Mesenchymal stem cell (in vitro differentiated cells and primary cell): Measurements from ENCODE around the gene DLEC1.

Source experiments
- DNase-seq: peaks from one replicate; pipeline ENCODE4 v3.0.0-alpha.2; 2013
- H2AFZ ChIP-seq: one replicate; pipeline ENCODE4 v1.6.1; 2013; ENCODE audit warnings: low read depth, mild to moderate bottlenecking, control low read depth, inconsistent platforms, low read length, moderate library complexity
- H2AK5ac ChIP-seq: 2 replicates; pipeline ENCODE4 v1.6.1; 2013; ENCODE audit warnings: low read length, moderate library complexity, mild to moderate bottlenecking, inconsistent platforms; ENCODE audit not compliant: severe bottlenecking
- H2BK120ac ChIP-seq: one replicate; pipeline ENCODE4 v1.6.1; 2013; ENCODE audit warnings: low read depth, mild to moderate bottlenecking, inconsistent platforms, low read length, moderate library complexity
- H2BK12ac ChIP-seq, 2 experiments: one replicate each; pipeline ENCODE4 v1.6.1; 2013; ENCODE audit warnings: inconsistent platforms in 2 of 2, low read length in 2 of 2, mild to moderate bottlenecking in 2 of 2, moderate library complexity in 2 of 2, control low read depth in 1 of 2
- H2BK15ac ChIP-seq: one replicate; pipeline ENCODE4 v1.6.1; 2013; ENCODE audit warnings: mild to moderate bottlenecking, low read depth, inconsistent platforms; ENCODE audit not compliant: poor library complexity, severe bottlenecking
- H2BK5ac ChIP-seq: 2 replicates; pipeline ENCODE4 v1.6.1; 2013; ENCODE audit warnings: low read depth, mild to moderate bottlenecking, low read length, control low read depth, inconsistent platforms; ENCODE audit not compliant: poor library complexity, severe bottlenecking
- H3K14ac ChIP-seq, 2 experiments: one replicate each; pipeline ENCODE4 v1.6.1; 2013; ENCODE audit warnings: inconsistent platforms in 2 of 2, low read length in 2 of 2, control low read depth in 1 of 2, mild to moderate bottlenecking in 1 of 2, moderate library complexity in 1 of 2
- H3K18ac ChIP-seq, 2 experiments: one replicate each; pipeline ENCODE4 v1.6.1; 2013; ENCODE audit warnings: inconsistent platforms in 2 of 2, low read length in 2 of 2, control low read depth in 1 of 2, low read depth in 1 of 2, mild to moderate bottlenecking in 1 of 2
- H3K23ac ChIP-seq, 2 experiments: one replicate each; pipeline ENCODE4 v1.6.1; 2013; ENCODE audit warnings: inconsistent platforms in 2 of 2, low read length in 2 of 2, mild to moderate bottlenecking in 2 of 2, moderate library complexity in 2 of 2, control low read depth in 1 of 2
- H3K27ac ChIP-seq: 2 replicates; pipeline ENCODE4 v1.5.1; 2013; ENCODE audit warnings: mild to moderate bottlenecking, moderate library complexity, low read length, control low read depth, inconsistent platforms; ENCODE audit not compliant: poor library complexity, severe bottlenecking
- H3K27me3 ChIP-seq, 2 experiments: 2 replicates each; pipeline versions ENCODE4 v1.6.1 to v1.7.0; 2013; ENCODE audit warnings: low read length in 2 of 2, mild to moderate bottlenecking in 2 of 2, moderate library complexity in 2 of 2, control low read depth in 1 of 2, inconsistent platforms in 1 of 2; ENCODE audit not compliant: control insufficient read depth in 1 of 2, insufficient read depth in 1 of 2
- H3K36me3 ChIP-seq, 2 experiments: 2 replicates each; pipeline versions ENCODE4 v1.6.1 to v1.7.0; 2013; ENCODE audit warnings: low read length in 2 of 2, control low read depth in 1 of 2, inconsistent platforms in 1 of 2, low read depth in 1 of 2, mild to moderate bottlenecking in 1 of 2; ENCODE audit not compliant: insufficient read depth in 2 of 2, control insufficient read depth in 1 of 2
- H3K4ac ChIP-seq, 2 experiments: one replicate each; pipeline ENCODE4 v1.6.1; 2013; ENCODE audit warnings: inconsistent platforms in 2 of 2, low read length in 2 of 2, mild to moderate bottlenecking in 2 of 2, moderate library complexity in 2 of 2, control low read depth in 1 of 2, low read depth in 1 of 2
- H3K4me1 ChIP-seq: 2 replicates; pipeline ENCODE4 v1.6.1; 2013; ENCODE audit warnings: low read depth, low read length, control low read depth; ENCODE audit not compliant: control insufficient read depth, insufficient read depth
- H3K4me2 ChIP-seq: 2 replicates; pipeline ENCODE4 v1.6.1; 2013; ENCODE audit warnings: low read length, mild to moderate bottlenecking, inconsistent platforms; ENCODE audit not compliant: poor library complexity, severe bottlenecking
- H3K4me3 ChIP-seq, 2 experiments: 2 replicates each; pipeline versions ENCODE4 v1.5.1 to v1.7.0; 2013; ENCODE audit warnings: low read length in 2 of 2, mild to moderate bottlenecking in 2 of 2, control low read depth in 1 of 2, low read depth in 1 of 2; ENCODE audit not compliant: insufficient read depth in 1 of 2
- H3K79me1 ChIP-seq: replicated peaks from 2 replicates; pipeline ENCODE4 v1.6.1; 2013; ENCODE audit warnings: mild to moderate bottlenecking, control low read depth, low read length, inconsistent platforms; ENCODE audit not compliant: poor library complexity, severe bottlenecking
- H3K9ac ChIP-seq: 2 replicates; pipeline ENCODE4 v1.7.0; 2013; ENCODE audit warnings: mild to moderate bottlenecking, low read length, moderate library complexity
- H3K9me3 ChIP-seq: 2 replicates; pipeline ENCODE4 v1.7.0; 2013; ENCODE audit warnings: mild to moderate bottlenecking, low read length; ENCODE audit not compliant: control insufficient read depth
- H4K8ac ChIP-seq: one replicate; pipeline ENCODE4 v1.6.1; 2013; ENCODE audit warnings: inconsistent platforms, mild to moderate bottlenecking, low read length, moderate library complexity
- H4K91ac ChIP-seq: one replicate; pipeline ENCODE4 v1.6.1; 2013; ENCODE audit warnings: mild to moderate bottlenecking, low read length, inconsistent platforms
- WGBS: methylation state at CpG from one replicate; pipeline ENCODE4 v1.1.7; 2013; ENCODE audit warnings: mixed read lengths; 5-methylcytosine and 5-hydroxymethylcytosine counted together

DLEC1 gene

DNA sequence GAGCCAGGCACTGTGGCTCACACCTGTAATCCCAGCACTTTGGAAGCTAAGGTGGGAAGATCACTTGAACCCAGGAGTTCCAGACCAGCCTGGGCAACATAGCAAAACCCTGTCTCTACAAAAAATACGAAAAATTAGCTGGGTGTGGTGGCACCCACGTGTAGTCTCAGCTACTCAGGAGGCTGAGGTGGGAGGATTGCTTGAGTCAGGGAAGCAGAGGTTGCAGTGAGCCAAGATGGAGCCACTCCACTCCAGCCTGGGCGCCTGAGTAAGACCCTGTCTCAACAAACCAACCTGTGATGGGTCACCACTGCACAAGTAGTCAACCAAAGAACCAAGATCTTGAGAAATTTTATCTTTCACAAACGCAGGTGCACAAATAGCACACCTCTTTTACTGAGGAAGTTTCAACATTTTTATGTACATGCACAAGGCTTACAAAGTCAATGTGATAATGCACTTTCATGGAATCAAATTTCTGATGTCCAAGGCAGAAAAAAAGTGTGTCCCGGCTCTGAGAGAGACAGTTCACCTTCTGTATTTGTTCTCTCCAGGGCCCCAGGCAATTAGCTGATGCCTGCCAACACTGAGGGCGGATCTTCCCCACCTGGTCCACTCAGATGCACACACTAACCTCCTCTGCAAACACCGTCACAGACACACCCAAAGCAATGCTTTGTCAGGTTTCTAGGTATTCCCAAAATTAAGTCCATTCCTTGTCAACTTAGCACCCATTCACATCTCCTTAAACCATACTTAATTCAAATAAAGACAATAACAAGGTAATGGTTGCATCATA lies 85.5 kb downstream of the DLEC1 start:
- H2BK120ac ChIP-seq, result no peak overlapping the region
- H4K8ac ChIP-seq, result no peak overlapping the region
- no peak overlapping the region for H2AK5ac ChIP-seq
- no peak overlapping the region for H3K18ac ChIP-seq
- peaks cover 24% of the 10 kb centered on the region for H3K79me1 ChIP-seq
- no peaks in the 10 kb centered on the region for H3K9me3 ChIP-seq
- WGBS, result 96% methylated on average over 7 of the region's 7 CpGs
- H4K91ac ChIP-seq, result no peak overlapping the region
- H2BK15ac ChIP-seq, result no peak overlapping the region
- no peak overlapping the region for H3K27ac ChIP-seq
- no peak overlapping the region for H3K4me3 ChIP-seq
- no peaks in the 10 kb centered on the region for H3K27me3 ChIP-seq
- no peak overlapping the region for H2AFZ ChIP-seq
- DNase-seq, result no peak
- H3K9ac ChIP-seq, result no peak overlapping the region
- no peak overlapping the region for H3K4ac ChIP-seq
- H3K36me3 ChIP-seq, result peaks cover 81 to 96% of the 10 kb centered on the region in 2 experiments
- H3K14ac ChIP-seq, result no peak overlapping the region
- H3K4me2 ChIP-seq, result no peak overlapping the region
- H2BK12ac ChIP-seq, result no peak overlapping the region
- peaks cover 7% of the 10 kb centered on the region for H3K4me1 ChIP-seq
- H2BK5ac ChIP-seq, result no peak overlapping the region
- H3K23ac ChIP-seq, result no peak overlapping the region

DNA sequence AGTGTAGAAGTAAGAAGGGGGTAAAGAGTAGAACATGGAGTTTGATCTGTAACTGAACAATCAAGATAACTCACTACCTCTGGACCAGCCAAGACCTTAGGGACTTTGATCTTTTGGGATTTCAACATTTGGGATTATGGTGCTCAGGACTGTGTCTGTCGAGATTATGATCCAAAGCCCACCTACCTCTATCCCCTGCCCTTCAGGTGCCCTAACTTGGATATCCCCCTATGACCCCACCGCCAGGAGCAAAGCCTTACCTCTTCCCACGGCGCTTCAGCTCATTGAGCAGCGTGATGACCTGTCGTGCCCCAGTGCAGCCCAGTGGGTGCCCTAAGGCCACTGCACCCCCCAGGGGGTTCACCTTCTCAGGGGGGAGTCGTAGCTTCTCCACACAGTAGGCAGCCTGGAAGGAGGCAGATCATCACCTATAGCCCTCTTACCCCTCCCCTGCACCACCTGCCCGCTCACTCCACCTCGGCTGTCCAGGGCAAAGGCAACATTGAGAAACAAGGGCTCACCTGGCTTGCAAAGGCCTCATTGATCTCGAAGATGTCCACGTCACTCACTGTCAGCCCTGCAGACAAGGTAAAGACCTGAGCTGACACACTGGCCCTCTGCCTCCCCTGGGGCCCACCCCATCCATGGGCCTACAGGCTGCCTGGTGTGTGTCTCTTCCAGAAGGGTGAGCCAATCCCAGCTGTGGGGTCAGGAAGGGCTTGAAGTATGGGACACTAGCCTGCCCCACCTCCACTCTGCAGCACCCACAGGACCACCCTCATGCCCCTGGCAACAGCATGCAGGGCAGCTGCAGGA lies 86.5 kb downstream of the DLEC1 start:
- Histone ChIP-seq H3K9me3 (no peaks in the 10 kb centered on the region), H2BK12ac (no peak overlapping the region), H3K36me3 (peaks cover 78 to 98% of the 10 kb centered on the region in 2 experiments), H3K14ac (no peak overlapping the region), H3K23ac (no peak overlapping the region), H3K9ac (no peak overlapping the region), H3K27me3 (no peaks in the 10 kb centered on the region), H4K8ac (no peak overlapping the region), H3K4me3 (peak overlapping the region in 1 of 2 experiments; percentile 6), H3K18ac (no peak overlapping the region), H3K4me2 (no peak overlapping the region), H2AK5ac (no peak overlapping the region), H2BK120ac (no peak overlapping the region), H2AFZ (no peak overlapping the region), H4K91ac (no peak overlapping the region), H3K27ac (no peak overlapping the region), H3K4ac (no peak overlapping the region), H2BK5ac (no peak overlapping the region), H3K4me1 (peaks cover 7% of the 10 kb centered on the region), H3K79me1 (peaks cover 30% of the 10 kb centered on the region), H2BK15ac (no peak overlapping the region)
- 97% methylated on average over 11 of the region's 11 CpGs for WGBS
- no peak for DNase-seq

DNA sequence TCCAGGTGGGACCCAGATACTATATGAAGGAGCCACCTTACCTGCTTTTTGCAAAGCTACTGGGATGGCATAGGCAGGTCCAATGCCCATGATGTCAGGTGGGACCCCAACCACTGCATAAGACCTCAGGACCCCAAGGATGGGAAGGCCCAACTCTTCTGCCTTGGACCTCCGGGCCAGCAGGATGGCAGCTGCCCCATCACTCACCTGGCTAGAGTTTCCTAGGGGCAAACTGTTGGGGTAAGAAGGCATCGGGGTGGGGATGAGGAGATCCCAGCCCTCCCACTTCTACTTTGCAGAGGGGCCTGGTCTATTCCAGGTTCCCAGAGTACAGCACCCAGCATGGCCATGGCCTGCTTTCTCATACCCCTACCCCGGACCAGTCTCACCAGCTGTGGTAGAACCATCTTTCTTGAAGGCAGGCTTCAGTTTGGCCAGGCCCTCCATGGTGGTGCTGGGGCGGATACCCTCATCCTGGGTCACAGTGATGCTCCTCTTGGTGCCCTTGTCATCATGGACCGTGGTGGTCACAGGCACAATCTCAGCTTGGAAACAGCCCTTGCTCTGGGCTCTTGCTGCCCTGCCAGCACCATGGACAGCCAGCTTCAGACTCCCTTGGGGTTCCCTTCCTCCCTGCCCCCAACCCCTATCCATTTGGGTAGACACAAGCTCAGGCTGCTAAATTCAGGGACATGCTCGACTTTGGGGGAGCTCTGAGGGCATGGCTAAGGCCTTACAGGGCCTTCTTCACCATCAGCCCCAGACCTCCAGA lies 87.3 kb downstream of the DLEC1 start:
- no peak overlapping the region for H3K4me3 ChIP-seq
- H3K27ac ChIP-seq, result no peak overlapping the region
- peaks cover 77 to 99% of the 10 kb centered on the region in 2 experiments for H3K36me3 ChIP-seq
- H3K9me3 ChIP-seq, result no peaks in the 10 kb centered on the region
- H3K4me2 ChIP-seq, result no peak overlapping the region
- 98% methylated on average over 6 of the region's 6 CpGs for WGBS
- no peak overlapping the region for H3K4ac ChIP-seq
- no peak overlapping the region for H2BK15ac ChIP-seq
- DNase-seq, result no peak
- H2BK12ac ChIP-seq, result no peak overlapping the region
- H4K8ac ChIP-seq, result no peak overlapping the region
- H4K91ac ChIP-seq, result no peak overlapping the region
- no peak overlapping the region for H2AK5ac ChIP-seq
- peaks cover 7% of the 10 kb centered on the region for H3K4me1 ChIP-seq
- peaks cover 37% of the 10 kb centered on the region for H3K79me1 ChIP-seq
- H3K9ac ChIP-seq, result no peak overlapping the region
- H3K27me3 ChIP-seq, result no peaks in the 10 kb centered on the region
- H2AFZ ChIP-seq, result no peak overlapping the region
- no peak overlapping the region for H3K18ac ChIP-seq
- H3K23ac ChIP-seq, result no peak overlapping the region
- no peak overlapping the region for H2BK120ac ChIP-seq
- no peak overlapping the region for H3K14ac ChIP-seq
- H2BK5ac ChIP-seq, result no peak overlapping the region
